GM19467 (cell line): ENCODE measurements around the gene AIFM2.
"Not testable (repeated sequence)": the region's sequence is repeated elsewhere in the genome, so short reads cannot be mapped to it uniquely, and the experiment has no call there.

Experiments used
- ATAC-seq: cut with Tn5 transposase; IDR thresholded peaks from one replicate; pipeline ENCODE4 v1.9.1; 2021; ENCODE audit warnings: mild to moderate bottlenecking, moderate library complexity; ENCODE audit not compliant: unreplicated experiment

AIFM2 gene

GRCh38 chr10:70132098-70133029, at the start of gene AIFM2:
AIFM2 (minus strand) TSS chr10:70132825; CDS start chr10:70124084, 8,741 bp downstream.
- peak; percentile 78 for ATAC-seq

- ATAC-seq = not testable (repeated sequence)
These were observed 46.6 kb upstream of the AIFM2 start for GRCh38 chr10:70179209-70179608.

- ATAC-seq = no peak
These were observed 45.6 kb upstream of the AIFM2 start for GRCh38 chr10:70178139-70178725.

- ATAC-seq = no peak
These were observed 43.8 kb upstream of the AIFM2 start for GRCh38 chr10:70176441-70176840.

- no peak for ATAC-seq
These were observed 42.9 kb upstream of the AIFM2 start for GRCh38 chr10:70175516-70175915.

GRCh38 chr10:70174058-70174741, 41.6 kb upstream of the AIFM2 start:
- ATAC-seq = no peak

- peak; percentile 2 for ATAC-seq
These were observed 37.2 kb upstream of the AIFM2 start for GRCh38 chr10:70169649-70170364.

- ATAC-seq = no peak
These were observed 36.4 kb upstream of the AIFM2 start for GRCh38 chr10:70169011-70169410.

- no peak for ATAC-seq
These were observed 34.6 kb upstream of the AIFM2 start for GRCh38 chr10:70167246-70167645.

- no peak for ATAC-seq
These were observed 33.8 kb upstream of the AIFM2 start for GRCh38 chr10:70166394-70166793.

- no peak for ATAC-seq
These were observed 31.5 kb upstream of the AIFM2 start for GRCh38 chr10:70164163-70164562.

- ATAC-seq = no peak
These were observed 30.8 kb upstream of the AIFM2 start for GRCh38 chr10:70163448-70163847.

- peak; percentile 59 for ATAC-seq
These were observed 30.2 kb upstream of the AIFM2 start for GRCh38 chr10:70162892-70163201.

GRCh38 chr10:70162151-70162891, 29.7 kb upstream of the AIFM2 start:
- ATAC-seq = peak; percentile 19

GRCh38 chr10:70160798-70161197, 28.2 kb upstream of the AIFM2 start:
- no peak for ATAC-seq

GRCh38 chr10:70159366-70159765, 26.7 kb upstream of the AIFM2 start:
- not testable (repeated sequence) for ATAC-seq

- no peak for ATAC-seq
These were observed 25.5 kb upstream of the AIFM2 start for GRCh38 chr10:70158113-70158512.

- no peak for ATAC-seq
These were observed 22.7 kb upstream of the AIFM2 start for GRCh38 chr10:70155255-70155838.

- ATAC-seq = no peak
These were observed 15.9 kb upstream of the AIFM2 start for GRCh38 chr10:70148516-70148915.

GRCh38 chr10:70147259-70147625, 14.6 kb upstream of the AIFM2 start:
- no peak for ATAC-seq
